ENCODE data around the gene SEC14L5.
"Not testable (repeated sequence)": the region's sequence is repeated elsewhere in the genome, so short reads cannot be mapped to it uniquely, and the experiment has no call there.

SEC14L5 gene

DNA sequence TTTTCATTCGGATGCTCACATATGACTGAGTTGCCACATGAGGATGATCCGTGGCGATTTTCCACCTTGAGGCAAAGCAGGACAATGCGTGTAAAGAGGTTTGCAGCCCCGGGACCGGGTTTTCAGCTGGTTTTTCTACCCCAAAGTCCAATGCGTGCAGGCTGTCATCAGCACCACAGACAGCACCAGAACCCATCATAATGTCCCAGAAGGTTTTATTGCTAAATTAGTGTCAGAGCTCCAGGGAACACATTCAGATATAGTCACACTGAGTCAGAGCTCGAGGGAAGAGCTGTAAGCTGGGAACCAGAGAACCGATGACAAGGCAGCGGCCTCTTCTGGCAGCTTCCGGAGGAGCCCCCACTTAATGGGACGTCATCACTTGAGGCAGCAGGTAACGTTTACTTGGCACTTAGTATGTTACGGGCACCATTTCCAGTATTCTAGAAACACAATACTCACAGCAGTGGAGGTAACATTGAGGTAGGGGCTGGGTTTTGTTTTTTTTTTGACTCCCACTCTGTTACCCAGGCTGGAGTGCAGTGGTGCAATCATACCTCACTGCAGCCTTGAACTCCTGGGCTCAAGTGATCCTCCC, 84.5 kb downstream of the SEC14L5 start:
- peak in 1 of 2 experiments; percentile 38 for DNase-seq

GRCh38 chr16:5044011-5044540, 85.9 kb downstream of the SEC14L5 start:
- no peak for DNase-seq

DNA sequence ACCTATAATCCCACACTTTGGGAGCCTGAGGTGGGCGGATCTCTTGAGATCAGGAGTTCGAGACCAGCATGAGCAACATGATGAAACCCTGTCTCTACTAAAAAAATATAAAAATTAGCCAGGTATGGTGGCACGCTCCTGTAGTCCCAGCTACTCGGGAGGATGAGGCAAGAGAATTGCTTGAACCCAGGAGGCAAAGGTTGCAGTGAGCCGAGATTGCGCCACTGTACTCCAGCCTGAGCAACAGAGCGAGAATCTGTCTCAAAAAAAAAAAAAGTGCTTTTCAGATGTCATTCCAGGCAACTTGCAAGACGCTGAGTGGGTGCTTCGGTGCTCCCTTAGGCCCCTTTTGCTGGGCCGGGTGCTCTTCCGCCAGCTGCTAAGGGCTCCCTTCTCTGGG, 86.5 kb downstream of the SEC14L5 start:
- not testable (repeated sequence) for DNase-seq

- DNase-seq = no peak
These were observed 87.5 kb downstream of the SEC14L5 start for GRCh38 chr16:5045499-5046115.

DNA sequence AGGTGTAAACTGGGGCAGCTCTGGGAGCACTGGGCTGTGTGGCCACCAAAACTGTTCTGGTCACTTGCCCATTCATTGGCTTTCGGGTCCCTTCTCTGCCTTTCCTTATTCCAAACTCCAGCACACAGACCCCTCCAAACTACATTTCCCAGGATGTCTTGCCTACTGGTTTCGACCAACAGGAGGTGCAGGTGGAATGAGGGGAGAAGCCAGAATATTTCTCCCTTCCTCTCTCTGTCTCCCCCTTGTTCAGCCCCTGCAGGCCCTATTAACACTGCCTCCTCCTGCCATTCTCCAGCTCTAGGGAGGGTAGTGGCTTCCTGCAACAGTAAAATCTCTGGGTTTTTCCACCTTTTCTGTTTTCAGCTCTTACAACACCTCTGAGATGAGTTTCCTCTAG, 88.8 kb downstream of the SEC14L5 start:
- DNase-seq = no peak

GRCh38 chr16:5054876-5055865, 97.0 kb downstream of the SEC14L5 start:
- no peak for DNase-seq

DNA sequence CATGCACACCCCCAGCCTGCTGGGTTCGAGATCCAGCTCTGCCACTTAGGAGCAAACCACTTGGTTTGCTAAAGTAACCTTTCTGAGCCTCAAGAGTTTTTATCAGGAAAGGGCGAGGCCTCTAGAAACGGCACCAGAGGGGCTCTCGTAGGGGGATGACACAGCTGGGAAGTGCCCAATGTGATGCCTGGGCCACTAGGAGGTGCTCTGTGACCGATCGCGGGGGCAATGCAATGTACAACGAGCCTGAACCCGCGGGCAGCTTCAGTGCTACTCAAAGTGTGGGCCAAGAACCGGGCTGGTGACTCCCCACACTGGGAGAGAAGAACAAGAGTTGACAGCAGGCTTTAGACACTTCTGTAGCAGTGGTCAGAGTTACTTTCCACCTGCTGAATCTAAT, 98.2 kb downstream of the SEC14L5 start:
- peak in 1 of 2 experiments; percentile 66 for DNase-seq

DNA sequence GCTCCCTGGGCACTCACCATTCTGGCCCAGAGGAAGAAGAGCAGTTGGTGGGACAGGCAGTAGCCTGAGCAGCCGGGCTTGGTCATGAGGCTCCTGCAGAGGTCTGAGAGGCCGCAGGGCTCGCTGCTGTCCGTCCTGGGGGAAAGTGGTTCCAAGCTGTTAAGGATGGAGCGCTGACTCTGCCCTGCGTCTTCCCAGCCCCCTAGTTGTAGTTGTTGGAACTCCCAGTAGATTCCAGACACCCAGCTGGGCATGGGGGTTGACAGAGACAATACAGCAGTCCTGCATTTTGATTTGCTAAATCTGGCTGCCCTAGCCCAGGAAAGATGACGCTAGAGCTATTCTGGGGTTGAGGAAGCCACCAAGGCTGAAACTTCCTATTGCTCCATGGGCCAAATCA, 100.3 kb downstream of the SEC14L5 start:
- peak in 1 of 2 experiments; percentile 39 for DNase-seq

DNA sequence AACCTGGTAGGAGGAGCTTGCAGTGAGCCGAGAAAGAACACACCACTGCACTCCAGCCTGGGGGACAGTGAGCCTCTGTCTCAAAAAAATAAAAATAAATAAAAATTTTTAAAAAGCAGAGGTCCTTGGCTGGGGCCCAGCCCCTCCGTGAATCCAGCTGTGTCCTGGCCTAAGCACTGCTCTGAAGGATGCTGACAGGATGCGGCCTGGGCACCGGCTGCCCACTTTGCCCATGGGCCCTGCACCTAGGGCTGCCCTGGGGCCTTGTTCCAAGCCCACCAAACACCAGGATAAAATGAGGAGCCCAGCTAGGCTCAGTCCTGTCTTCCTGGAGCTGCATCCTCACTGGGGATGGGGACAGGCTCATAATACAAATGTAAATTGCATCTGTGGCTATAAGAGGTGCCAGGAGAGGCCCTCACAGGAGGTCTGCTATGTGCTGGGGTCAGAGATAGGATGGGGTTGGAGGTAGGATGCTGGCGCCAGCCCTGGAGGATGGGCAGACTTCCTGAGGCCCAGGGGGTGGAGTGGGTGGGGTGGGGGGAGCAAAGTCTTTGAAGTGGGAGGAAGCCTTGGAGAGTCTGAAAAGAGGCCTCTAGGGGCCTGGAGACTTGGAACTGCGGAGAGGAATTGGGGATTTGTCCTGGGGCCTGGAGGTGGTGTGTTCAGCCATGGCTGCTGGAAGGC, 101.4 kb downstream of the SEC14L5 start:
- DNase-seq = no peak

DNA sequence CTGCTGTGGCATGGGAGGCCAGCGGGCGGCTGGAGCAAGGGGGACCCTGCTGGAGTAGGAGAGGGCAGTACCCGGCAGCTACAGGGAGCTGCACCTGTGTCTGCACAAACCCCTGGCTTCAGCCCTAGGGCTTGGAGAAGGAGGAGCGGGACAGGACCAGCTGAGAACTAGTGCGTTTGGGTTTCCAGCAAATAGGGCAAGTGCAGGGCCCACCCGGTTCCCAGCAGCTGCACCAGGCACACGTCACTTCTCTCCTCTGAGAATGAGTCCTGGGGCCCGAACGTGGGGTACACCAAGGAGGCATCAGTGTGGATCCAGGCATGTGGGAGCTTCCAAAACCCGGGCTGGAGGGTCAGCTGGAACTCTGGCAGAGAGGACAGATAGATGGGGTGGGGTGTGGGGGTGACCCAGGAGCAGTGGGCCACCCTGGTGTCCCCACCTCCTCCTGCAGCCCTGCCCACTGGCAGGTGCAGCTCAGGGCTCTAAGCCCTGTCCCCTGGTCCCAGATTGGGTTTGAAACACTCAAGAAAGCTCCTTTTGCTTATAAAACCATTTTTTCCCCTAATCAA, 102.0 kb downstream of the SEC14L5 start:
- no peak for DNase-seq

DNA sequence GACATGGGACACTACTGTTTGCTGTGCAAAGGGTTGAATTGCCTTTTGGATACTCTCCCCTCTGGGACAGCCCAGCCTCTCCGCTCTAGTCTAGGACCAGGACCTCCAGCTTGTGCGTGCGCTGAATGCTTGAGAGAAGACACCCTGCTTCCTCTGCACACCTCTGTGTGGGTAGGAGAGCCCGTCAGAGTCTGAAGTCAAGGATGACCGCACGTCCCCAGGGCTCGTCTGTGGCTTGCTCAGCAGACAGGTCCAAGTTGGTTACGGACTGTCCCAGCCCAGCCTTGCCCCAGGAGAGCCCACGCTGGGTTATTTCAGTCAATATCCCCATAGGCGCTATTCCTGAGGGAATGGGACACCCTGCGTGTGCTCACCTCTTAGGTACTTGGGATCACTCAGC, 103.9 kb downstream of the SEC14L5 start:
- no peak for DNase-seq

- DNase-seq = peak in 1 of 2 experiments; percentile 6
These were observed 104.9 kb downstream of the SEC14L5 start for GRCh38 chr16:5062790-5063765.

GRCh38 chr16:5064915-5065314, 106.8 kb downstream of the SEC14L5 start:
- DNase-seq = no peak

DNA sequence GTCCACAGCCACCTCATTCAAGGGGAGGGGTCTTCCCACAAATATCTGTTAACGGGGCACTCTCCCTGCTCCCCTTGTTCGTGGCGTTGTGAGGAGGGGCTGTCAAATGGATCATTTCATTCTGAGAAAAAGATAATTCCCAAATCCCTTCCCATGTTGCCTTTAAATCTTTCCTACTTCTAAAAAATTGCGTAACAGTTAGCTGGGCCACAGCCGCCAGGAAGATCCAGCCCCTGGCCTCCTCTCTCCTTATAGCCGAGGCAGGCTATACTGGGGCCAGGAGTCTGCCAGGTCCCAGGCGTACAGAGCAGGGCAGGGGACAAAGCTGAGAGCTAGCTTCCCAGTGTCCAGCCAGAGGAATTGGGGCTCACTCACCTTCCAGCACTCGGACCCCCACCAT, 107.2 kb downstream of the SEC14L5 start:
- DNase-seq = no peak

DNA sequence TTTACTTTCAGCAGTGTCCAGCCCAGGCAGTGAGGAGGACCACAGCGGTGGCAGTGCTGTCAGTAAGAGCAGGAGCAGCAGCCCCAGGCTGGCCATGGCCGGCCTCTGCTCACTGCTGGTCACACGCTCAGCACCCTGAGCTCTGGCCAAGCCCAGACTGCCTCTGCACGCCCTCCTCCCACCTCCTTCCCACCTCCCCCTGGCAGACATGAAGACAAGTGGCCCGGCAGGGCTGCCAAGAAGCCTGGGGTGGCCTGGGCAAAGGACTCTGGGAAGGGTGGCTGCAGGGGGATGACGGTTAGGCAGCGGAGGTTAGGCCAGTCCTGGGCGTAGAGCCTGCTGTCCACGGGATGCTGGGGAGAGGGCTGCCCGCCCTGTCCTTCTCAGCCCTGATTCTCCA, 107.7 kb downstream of the SEC14L5 start, which contains the start of gene C16orf89:
C16orf89 (minus strand) TSS at position 144 of the 400 bp plus-strand sequence; CDS start at position 96, 48 bp downstream.
- DNase-seq = no peak

DNA sequence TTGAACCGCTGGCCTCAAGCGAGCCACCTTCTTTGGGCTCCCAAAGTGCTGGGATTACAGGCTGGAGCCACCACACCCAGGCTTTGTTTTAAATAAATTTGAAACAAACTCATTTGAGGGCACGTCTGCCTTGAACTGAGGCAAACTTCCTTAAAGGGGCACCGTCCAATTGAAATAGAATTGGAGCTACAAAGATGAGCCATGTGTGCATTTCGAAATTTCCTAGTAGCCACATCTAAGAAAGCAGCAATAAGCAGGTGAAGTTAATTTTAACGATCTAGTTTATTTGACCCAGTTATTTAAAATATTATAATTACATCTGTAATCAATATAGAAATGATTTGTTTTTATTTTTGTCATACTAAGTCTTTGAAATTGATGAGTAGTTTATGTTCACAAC, 108.4 kb downstream of the SEC14L5 start:
- DNase-seq = no peak
